GM19025 (cell line): ENCODE measurements around the gene IQGAP3.

Experiments
- ATAC-seq: cut with Tn5 transposase; IDR thresholded peaks from one replicate; pipeline ENCODE4 v1.9.1; 2021; ENCODE audit warnings: mild to moderate bottlenecking, low read depth, moderate library complexity; ENCODE audit not compliant: unreplicated experiment

IQGAP3 gene

DNA sequence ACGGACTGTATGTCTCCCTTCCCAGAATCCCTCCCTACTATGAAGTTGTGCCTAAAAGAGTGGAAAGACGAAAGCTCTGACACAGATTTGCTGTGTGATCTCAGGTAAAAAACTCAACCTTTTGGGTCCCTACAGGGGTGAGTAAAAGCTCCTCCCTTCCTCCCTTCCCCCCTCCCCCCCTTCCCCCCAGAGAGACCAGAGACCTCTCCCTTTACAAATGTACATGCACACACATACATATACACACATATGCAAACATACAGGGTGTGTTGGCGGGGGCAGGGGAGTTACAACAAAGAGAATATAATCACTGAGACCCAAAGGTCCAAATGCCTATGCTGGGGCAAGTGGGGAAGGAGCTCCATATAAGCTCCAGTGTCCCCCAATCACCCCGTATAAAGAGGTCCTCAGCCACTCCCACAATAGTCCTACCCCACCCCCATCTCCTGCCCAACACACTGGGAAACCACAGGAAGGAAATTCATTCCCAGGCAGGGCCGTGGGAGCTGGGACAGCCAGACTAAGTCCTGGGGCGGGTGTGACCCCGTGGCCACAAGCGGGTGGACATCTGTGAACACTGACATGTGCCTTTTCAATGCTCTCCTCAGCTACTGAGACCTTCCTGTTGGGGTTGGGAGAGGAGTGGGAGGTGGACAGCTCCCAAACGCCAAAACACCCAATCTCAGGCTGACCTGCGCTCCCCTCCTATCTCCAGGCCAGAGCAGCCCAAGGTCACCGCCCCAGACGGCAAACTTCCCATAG, 73.8 kb downstream of the IQGAP3 start:
- no peak for ATAC-seq

DNA sequence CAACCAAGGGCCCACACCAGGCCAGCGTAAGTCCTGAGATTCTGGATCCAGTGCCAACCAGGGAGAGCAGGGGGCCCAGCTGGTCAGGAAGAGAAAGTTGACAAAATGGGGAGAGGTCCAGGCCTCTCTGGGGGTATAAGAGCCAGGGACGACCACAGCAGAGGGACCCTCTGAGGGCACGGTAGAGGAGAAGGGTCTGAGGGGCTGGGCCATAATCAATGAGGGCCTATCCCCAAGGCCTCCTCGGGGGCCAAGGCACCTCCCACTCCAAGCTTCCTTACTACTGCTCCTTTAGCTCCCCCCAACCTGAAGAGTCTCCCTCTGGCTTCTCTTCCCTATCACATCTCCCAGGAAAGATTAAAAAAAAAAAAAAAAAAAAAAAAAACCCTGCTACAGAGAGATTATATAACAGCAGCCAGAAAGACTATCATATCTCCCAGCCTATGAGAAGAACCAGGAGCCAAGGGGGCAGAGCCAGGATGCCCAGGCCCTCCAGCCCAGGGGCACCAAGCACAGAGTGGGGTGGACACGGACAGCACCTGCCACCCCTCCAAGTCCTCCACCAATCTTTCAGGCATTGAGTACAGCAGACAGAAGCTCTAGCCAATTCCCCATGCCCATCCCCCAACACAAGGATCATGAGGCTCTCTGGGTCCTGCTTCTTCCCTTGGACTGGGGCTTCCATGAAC, 74.5 kb downstream of the IQGAP3 start:
- no peak for ATAC-seq

DNA sequence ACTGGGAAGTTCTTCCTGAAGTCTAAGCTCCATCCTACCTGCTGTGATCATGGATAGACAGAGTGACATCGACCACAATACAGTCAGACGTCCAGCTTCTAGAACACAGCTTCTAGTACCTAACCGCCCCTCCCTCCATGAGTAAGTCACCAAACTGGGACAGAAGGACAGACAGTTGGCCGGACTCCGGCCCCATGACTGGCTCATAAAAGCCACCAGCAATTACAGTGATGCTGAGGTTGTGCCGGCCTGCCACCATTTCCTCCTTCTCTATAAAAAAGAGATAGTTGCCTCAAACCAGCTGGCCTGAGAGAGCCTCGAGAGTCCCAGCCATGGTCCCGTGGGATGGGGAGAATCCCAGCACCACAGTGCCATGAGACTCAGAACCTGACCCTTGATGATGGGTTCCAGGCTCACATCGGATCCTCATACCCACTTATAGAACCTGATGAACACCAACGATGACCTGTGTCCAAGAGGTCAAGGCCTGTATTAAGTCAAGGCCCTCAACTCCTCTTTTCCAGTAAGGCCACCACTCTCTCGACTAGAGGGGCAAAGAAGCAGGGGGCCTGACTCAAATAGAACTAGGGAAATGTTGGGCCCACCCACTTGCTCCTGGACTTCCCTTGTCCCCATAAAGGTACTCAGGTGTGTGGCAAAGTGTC, 75.2 kb downstream of the IQGAP3 start:
- no peak for ATAC-seq

GRCh38 chr1:156496211-156496761, 76.1 kb downstream of the IQGAP3 start:
- ATAC-seq, result no peak

DNA sequence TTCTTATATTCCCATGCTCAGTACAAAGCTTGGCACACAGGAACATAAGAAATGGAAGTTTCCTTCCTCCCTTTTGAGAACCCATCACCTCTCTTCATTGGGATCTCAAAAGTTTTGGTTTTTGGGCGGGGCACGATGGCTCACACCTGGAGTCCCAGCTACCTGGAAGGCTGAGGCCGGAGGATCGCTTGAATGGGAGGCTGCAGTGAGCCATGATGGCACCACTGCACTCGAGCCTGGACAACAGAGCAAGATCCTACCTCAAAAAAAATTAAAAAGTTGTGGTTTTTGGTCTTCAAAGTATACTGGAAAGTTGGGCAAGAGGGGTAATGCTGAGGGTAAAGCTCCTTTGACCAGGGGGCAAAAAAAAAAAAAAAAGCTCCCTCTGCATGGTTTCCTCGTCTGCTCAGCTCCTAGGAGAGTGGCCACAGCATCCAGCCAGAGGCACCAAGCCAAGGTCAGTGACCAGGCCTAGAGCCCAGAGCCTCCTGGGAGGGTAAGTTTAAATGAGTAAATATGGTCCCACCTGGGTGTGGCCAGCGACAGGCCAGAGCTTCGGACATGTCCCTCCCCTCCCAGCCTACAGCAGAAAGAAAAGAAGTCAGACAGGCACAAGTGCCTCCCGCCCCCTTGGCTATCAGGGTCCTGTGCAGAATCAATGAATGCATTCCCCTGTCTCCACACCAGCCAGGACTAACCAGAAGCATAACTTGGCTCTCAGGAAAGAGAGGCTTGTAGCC, 76.8 kb downstream of the IQGAP3 start:
- ATAC-seq, result no peak

DNA sequence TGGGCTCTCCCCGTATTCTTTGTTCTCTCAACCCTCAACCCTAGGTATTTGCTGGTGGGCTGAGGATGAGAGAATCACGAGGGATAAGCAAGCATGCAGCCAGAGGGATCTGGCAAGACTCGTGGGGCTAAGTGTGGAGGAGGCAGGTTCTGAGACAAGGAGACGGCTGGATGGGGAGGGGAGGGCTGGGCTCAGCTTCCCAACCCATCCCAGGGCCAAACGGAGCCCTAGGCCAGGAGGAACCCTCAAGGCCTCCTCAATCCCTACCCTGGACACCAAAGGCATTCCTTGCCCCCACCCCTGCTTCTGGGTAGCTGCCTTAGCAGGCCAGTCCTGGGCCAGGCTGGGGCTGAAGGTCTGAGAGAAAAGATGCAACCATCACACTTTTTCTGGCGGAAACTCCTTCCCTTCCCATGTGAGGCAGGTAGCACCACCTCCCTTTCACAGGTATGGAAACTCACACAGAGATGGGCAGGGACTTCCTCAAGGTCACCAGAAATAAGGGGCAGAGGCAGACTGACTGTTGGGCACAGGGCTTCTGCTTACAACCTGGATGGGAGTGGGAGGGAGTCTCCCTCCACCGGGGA, 78.0 kb downstream of the IQGAP3 start:
- no peak for ATAC-seq

DNA sequence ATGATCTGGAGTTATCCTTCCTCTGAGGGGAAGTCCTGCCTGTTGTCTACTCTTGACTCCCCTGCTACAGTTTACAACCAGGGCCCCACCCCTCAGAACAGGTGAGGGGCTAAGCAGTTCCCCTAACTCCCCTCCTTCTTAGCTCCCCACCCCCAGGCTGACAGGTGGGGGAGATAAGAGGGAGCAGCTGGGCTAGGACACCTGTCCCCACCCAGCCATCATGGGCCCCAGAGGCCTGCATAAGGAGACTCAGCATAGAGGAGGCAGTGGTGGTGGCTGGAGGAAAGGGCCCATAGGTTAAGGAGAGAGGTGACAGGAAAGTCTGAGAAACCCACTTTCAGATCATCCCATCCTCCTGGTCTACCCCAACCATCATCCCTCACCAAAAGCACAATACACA, 78.6 kb downstream of the IQGAP3 start:
- no peak for ATAC-seq

GRCh38 chr1:156493154-156493631, 79.2 kb downstream of the IQGAP3 start:
- no peak for ATAC-seq

- no peak for ATAC-seq
Measured at GRCh38 chr1:156492591-156493080, 79.7 kb downstream of the IQGAP3 start.

DNA sequence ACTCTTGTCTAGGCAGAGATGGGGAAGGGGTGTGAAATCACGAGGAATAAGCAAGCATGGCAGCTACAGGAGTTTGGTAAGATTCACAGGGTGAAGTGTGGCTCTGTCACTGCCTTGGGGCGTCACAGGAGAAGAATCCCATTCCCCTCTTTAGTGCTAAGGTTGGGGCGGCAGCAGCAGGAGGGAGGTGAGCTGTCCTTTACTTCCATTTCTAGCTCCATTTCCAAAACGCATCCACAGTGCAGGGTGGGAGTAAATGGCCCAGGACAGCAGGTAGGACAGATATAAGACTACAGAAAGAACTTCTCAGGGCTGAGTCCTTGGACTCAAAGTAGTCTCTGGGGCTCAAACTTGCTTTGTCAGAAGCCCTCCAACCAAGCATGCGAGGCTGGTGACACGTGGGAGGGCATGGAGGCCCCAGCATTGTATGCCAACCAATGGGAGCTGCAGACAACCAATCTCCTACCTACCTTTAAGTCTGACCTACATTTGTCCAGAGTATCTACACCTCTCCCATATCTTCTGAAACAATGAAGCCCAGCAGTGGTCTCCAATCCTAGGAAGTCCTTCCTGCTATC, 80.3 kb downstream of the IQGAP3 start:
- ATAC-seq, result no peak

DNA sequence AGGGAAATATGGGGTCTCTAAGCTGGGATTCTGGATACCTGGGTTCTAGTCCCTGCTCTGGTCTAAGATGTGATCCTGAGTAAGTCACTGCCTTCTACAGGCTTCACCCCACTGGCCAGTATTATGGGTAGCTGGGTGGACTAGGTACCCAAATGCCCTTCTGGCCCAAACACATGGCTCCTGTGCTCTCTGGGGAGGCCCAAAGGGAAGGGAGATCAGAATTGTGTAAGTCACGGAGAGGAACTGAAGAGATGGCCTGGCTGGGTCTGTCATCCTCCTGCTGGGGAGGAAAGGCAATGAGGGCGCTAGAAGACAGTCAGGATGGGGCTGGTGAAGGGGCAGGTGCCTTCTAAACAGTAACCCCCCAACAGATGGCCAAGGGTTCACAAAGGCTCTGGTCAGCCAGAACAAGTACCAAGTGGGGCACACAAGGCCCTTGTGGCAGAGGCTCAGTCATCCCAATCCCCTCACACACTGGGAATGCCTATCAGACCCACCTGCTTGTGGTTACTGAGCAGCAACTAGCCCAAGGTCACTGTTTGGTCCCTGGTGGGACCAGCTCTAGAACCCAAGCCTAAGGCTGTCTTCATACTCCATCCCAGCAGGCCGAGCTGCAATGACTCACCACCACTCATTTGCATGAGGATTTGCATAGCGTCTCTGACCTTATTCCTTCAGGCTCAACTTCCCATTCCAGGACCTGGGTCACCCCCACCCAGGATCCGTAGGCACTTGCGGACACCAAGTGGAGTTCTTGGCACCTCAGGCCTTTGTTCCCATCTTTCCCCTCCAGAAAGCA, 81.0 kb downstream of the IQGAP3 start:
- no peak for ATAC-seq

- no peak for ATAC-seq
Measured at GRCh38 chr1:156490401-156491032, 81.8 kb downstream of the IQGAP3 start.

DNA sequence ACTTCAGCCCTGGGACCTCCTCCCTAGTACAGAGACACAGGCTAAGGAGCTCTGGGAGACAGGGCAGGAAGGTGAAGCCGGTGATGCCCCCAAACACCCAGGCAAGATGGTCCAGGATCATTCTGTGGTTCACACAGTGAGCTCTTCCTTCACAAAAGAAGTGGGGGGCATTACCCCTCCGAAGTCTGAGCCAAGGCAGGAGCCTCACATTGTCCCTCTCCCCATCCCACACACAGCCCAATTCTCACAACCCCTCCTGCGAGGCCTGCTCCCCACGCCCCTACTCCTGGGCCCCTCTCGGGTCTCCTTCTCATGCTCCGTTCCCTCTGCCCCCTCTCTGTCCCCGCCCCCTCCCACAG, 82.5 kb downstream of the IQGAP3 start:
- no peak for ATAC-seq

- peak; percentile 27 for ATAC-seq
Measured at GRCh38 chr1:156489166-156489934, 83.0 kb downstream of the IQGAP3 start.

- peak; percentile 66 for ATAC-seq
Measured at GRCh38 chr1:156488566-156489165, 83.7 kb downstream of the IQGAP3 start.

GRCh38 chr1:156487862-156488261, 84.5 kb downstream of the IQGAP3 start:
- no peak for ATAC-seq
